Stomach smooth muscle (tissue), 2 donors: Measurements from ENCODE around the gene ATP7B.
"Not testable (repeated sequence)": the region's sequence is repeated elsewhere in the genome, so short reads cannot be mapped to it uniquely, and the experiment has no call there.

Source experiments
- H3K27ac ChIP-seq: one replicate; pipeline ENCODE4 v1.7.0; 2013; ENCODE audit warnings: mild to moderate bottlenecking, low read length, inconsistent platforms
- H3K27me3 ChIP-seq, 2 donors: one replicate each; pipeline ENCODE4 v1.7.0; 2013; ENCODE audit warnings: low read length in 2 of 2; ENCODE audit not compliant: insufficient read depth in 2 of 2, control insufficient read depth in 1 of 2
- H3K36me3 ChIP-seq, 2 donors: one replicate each; pipeline ENCODE4 v1.7.0; 2013; ENCODE audit warnings: low read length in 2 of 2; ENCODE audit not compliant: control insufficient read depth in 2 of 2, insufficient read depth in 2 of 2
- H3K4me1 ChIP-seq: one replicate; pipeline ENCODE4 v1.7.0; 2013; ENCODE audit warnings: low read length; ENCODE audit not compliant: control insufficient read depth, insufficient read depth
- H3K4me3 ChIP-seq, 2 donors: one replicate each; pipeline ENCODE4 v1.7.0; 2013; ENCODE audit warnings: low read length in 2 of 2
- H3K9ac ChIP-seq, 2 donors: one replicate each; pipeline ENCODE4 v1.7.0; 2013; ENCODE audit warnings: low read length in 2 of 2, mild to moderate bottlenecking in 1 of 2
- H3K9me3 ChIP-seq, 2 donors: one replicate each; pipeline ENCODE4 v1.7.0; 2013; ENCODE audit warnings: low read length in 2 of 2; ENCODE audit not compliant: control insufficient read depth in 2 of 2
- donor health status: healthy.
- donor health status: Pancreatic carcinoma.

ATP7B gene

GRCh38 chr13:51920267-51920666 lies 91.0 kb downstream of the ATP7B start:
- no peaks in the 10 kb centered on the region for H3K4me1 ChIP-seq
- H3K27me3 ChIP-seq, result no peaks in the 10 kb centered on the region
- no peak overlapping the region for H3K9ac ChIP-seq
- H3K4me3 ChIP-seq, result no peak overlapping the region
- no peak overlapping the region for H3K27ac ChIP-seq
- no peaks in the 10 kb centered on the region for H3K9me3 ChIP-seq
- H3K36me3 ChIP-seq, result peaks cover 0 to 2% of the 10 kb centered on the region in 2 donors

- H3K27me3 ChIP-seq, result no peaks in the 10 kb centered on the region
- H3K4me3 ChIP-seq, result no peak overlapping the region
- H3K36me3 ChIP-seq, result peaks cover 0 to 2% of the 10 kb centered on the region in 2 donors
- no peaks in the 10 kb centered on the region for H3K4me1 ChIP-seq
- H3K27ac ChIP-seq, result no peak overlapping the region
- H3K9me3 ChIP-seq, result no peaks in the 10 kb centered on the region
- H3K9ac ChIP-seq, result no peak overlapping the region
These were observed 91.7 kb downstream of the ATP7B start for GRCh38 chr13:51919531-51919930.

GRCh38 chr13:51916962-51917361 lies 94.3 kb downstream of the ATP7B start:
- Histone ChIP-seq H3K9ac (no peak overlapping the region), H3K9me3 (no peaks in the 10 kb centered on the region), H3K27ac (no peak overlapping the region)

GRCh38 chr13:51916051-51916818 lies 95.0 kb downstream of the ATP7B start:
- Histone ChIP-seq H3K36me3 (peaks cover 0 to 2% of the 10 kb centered on the region in 2 donors), H3K27me3 (no peaks in the 10 kb centered on the region), H3K4me1 (no peaks in the 10 kb centered on the region), H3K4me3 (no peak overlapping the region), H3K27ac (no peak overlapping the region), H3K9me3 (no peaks in the 10 kb centered on the region), H3K9ac (no peak overlapping the region)

More at GRCh38 chr13:51916962-51917361, 94.3 kb downstream of the ATP7B start:
- no peaks in the 10 kb centered on the region for H3K4me1 ChIP-seq
- H3K27me3 ChIP-seq, result no peaks in the 10 kb centered on the region
- H3K36me3 ChIP-seq, result peaks cover 0 to 2% of the 10 kb centered on the region in 2 donors
- no peak overlapping the region for H3K4me3 ChIP-seq

- no peak overlapping the region for H3K27ac ChIP-seq
- peaks cover 0 to 2% of the 10 kb centered on the region in 2 donors for H3K36me3 ChIP-seq
- H3K9ac ChIP-seq, result no peak overlapping the region
- H3K4me1 ChIP-seq, result no peaks in the 10 kb centered on the region
- H3K27me3 ChIP-seq, result no peaks in the 10 kb centered on the region
- no peaks in the 10 kb centered on the region for H3K9me3 ChIP-seq
- no peak overlapping the region for H3K4me3 ChIP-seq
These were observed 97.1 kb downstream of the ATP7B start for GRCh38 chr13:51914137-51914493.

- Histone ChIP-seq H3K36me3 (peaks cover 0 to 2% of the 10 kb centered on the region in 2 donors), H3K9me3 (no peaks in the 10 kb centered on the region), H3K27me3 (no peaks in the 10 kb centered on the region), H3K9ac (no peak overlapping the region), H3K27ac (no peak overlapping the region), H3K4me3 (no peak overlapping the region), H3K4me1 (no peaks in the 10 kb centered on the region)
These were observed 97.7 kb downstream of the ATP7B start for GRCh38 chr13:51913421-51914136.

- no peak overlapping the region for H3K9ac ChIP-seq
- H3K27ac ChIP-seq, result no peak overlapping the region
- H3K9me3 ChIP-seq, result no peaks in the 10 kb centered on the region
- peaks cover 0 to 2% of the 10 kb centered on the region in 2 donors for H3K36me3 ChIP-seq
- no peaks in the 10 kb centered on the region for H3K4me1 ChIP-seq
- no peak overlapping the region for H3K4me3 ChIP-seq
- no peaks in the 10 kb centered on the region for H3K27me3 ChIP-seq
These were observed 98.6 kb downstream of the ATP7B start for GRCh38 chr13:51912511-51913225.

GRCh38 chr13:51912091-51912490 lies 99.2 kb downstream of the ATP7B start:
- no peak overlapping the region for H3K4me3 ChIP-seq
- H3K27ac ChIP-seq, result no peak overlapping the region
- H3K9ac ChIP-seq, result no peak overlapping the region
- no peaks in the 10 kb centered on the region for H3K4me1 ChIP-seq
- peaks cover 0 to 2% of the 10 kb centered on the region in 2 donors for H3K36me3 ChIP-seq
- no peaks in the 10 kb centered on the region for H3K9me3 ChIP-seq
- no peaks in the 10 kb centered on the region for H3K27me3 ChIP-seq

GRCh38 chr13:51910508-51910907 lies 100.7 kb downstream of the ATP7B start:
- Histone ChIP-seq H3K4me1 (peaks cover 4% of the 10 kb centered on the region), H3K4me3 (no peak overlapping the region), H3K9me3 (no peaks in the 10 kb centered on the region), H3K36me3 (no peaks in the 10 kb centered on the region), H3K27me3 (no peaks in the 10 kb centered on the region), H3K27ac (no peak overlapping the region), H3K9ac (no peak overlapping the region)

GRCh38 chr13:51909265-51909664 lies 102.0 kb downstream of the ATP7B start:
- not testable (repeated sequence) for H3K27me3 ChIP-seq, H3K9ac ChIP-seq, H3K4me3 ChIP-seq, H3K4me1 ChIP-seq, H3K27ac ChIP-seq, H3K9me3 ChIP-seq, H3K36me3 ChIP-seq
